T1000 (cell line): ENCODE results near the gene IQSEC3.

Source experiments
- DNase-seq: peaks from one replicate; lab custom pipeline; 2025; ENCODE audit warnings: mixed read lengths; lab: John Stamatoyannopoulos, UW

IQSEC3 gene

GRCh38 chr12:78981-79380, 12.4 kb downstream of the IQSEC3 start:
- no peak for DNase-seq

GRCh38 chr12:80681-81190, 14.2 kb downstream of the IQSEC3 start:
- no peak for DNase-seq

GRCh38 chr12:82740-83139, 16.2 kb downstream of the IQSEC3 start:
- no peak for DNase-seq

- no peak for DNase-seq
These were observed 17.5 kb downstream of the IQSEC3 start for GRCh38 chr12:84056-84455.

GRCh38 chr12:85191-85666, 18.7 kb downstream of the IQSEC3 start:
- no peak for DNase-seq

- DNase-seq, result no peak
These were observed 20.7 kb downstream of the IQSEC3 start for GRCh38 chr12:87315-87714.

- DNase-seq, result no peak
These were observed 21.3 kb downstream of the IQSEC3 start for GRCh38 chr12:87856-88255.

- DNase-seq, result no peak
These were observed 23.1 kb downstream of the IQSEC3 start for GRCh38 chr12:89653-90052.

- DNase-seq, result no peak
These were observed 24.6 kb downstream of the IQSEC3 start for GRCh38 chr12:91213-91612.

GRCh38 chr12:93266-94005, 26.9 kb downstream of the IQSEC3 start:
- no peak for DNase-seq

- no peak for DNase-seq
These were observed 30.0 kb downstream of the IQSEC3 start for GRCh38 chr12:96543-96942.

- DNase-seq, result no peak
These were observed 32.4 kb downstream of the IQSEC3 start for GRCh38 chr12:98924-99352.

- DNase-seq, result no peak
These were observed 33.0 kb downstream of the IQSEC3 start for GRCh38 chr12:99605-100004.

- DNase-seq, result no peak
These were observed 35.7 kb downstream of the IQSEC3 start for GRCh38 chr12:101969-102878.

- no peak for DNase-seq
These were observed 36.3 kb downstream of the IQSEC3 start for GRCh38 chr12:102879-103168.

- no peak for DNase-seq
These were observed 36.8 kb downstream of the IQSEC3 start for GRCh38 chr12:103169-103981.

- no peak for DNase-seq
These were observed 38.0 kb downstream of the IQSEC3 start for GRCh38 chr12:104551-105081.

- DNase-seq, result no peak
These were observed 39.1 kb downstream of the IQSEC3 start for GRCh38 chr12:105696-106095.

- no peak for DNase-seq
These were observed 39.6 kb downstream of the IQSEC3 start for GRCh38 chr12:106118-106591.

- no peak for DNase-seq
These were observed 42.0 kb downstream of the IQSEC3 start for GRCh38 chr12:108594-108993.

GRCh38 chr12:109446-109845, 42.9 kb downstream of the IQSEC3 start:
- no peak for DNase-seq

- no peak for DNase-seq
These were observed 43.3 kb downstream of the IQSEC3 start for GRCh38 chr12:109872-110271.
